GM19240 (cell line): ENCODE data around the gene CD8A.
"Not testable (repeated sequence)": the region's sequence is repeated elsewhere in the genome, so short reads cannot be mapped to it uniquely, and the experiment has no call there.

Source experiments
- DNase-seq: peaks from one replicate; pipeline ENCODE4 v3.0.0; 2011; ENCODE audit warnings: low spot score; ENCODE audit not compliant: insufficient read length

Gene CD8A

DNA sequence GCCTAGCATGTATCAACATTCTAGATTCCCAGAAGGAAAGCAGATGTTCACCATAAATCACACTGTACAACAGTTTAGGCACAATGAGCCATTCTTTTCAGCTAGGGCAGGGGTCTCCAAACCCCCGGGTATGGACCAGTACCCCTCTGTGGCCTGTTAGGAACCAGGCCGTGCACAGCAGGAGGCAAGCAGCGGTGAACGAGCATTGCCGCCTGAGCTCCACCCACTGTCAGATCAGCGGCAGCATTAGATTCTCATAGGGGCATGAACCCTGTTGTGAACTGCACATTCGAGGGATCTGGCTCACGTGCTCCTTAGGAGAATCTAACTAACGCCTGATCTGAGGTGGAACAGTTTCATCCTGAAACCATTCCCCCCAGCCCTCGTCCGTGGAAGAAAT, 50.8 kb downstream of the CD8A start:
- not testable (repeated sequence) for DNase-seq

DNA sequence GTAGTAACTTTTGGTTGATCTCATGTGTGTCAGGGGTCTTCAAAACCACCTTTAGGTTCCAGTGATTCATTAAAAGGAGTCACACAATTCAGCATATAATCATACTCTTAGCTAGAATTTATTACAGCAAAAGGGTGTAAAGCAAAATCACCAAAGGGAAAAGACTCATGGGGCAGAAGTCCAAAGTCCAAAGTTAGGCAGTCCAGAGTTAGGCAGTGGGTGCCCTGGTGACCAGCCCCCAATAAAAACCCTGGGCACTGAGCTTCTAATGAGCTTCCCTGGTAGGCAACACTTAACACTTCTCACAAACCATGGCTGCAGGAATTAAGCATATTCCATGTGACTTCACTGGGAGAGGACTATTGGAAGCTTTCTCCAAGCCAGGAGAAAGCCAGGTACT, 51.2 kb downstream of the CD8A start:
- not testable (repeated sequence) for DNase-seq

DNA sequence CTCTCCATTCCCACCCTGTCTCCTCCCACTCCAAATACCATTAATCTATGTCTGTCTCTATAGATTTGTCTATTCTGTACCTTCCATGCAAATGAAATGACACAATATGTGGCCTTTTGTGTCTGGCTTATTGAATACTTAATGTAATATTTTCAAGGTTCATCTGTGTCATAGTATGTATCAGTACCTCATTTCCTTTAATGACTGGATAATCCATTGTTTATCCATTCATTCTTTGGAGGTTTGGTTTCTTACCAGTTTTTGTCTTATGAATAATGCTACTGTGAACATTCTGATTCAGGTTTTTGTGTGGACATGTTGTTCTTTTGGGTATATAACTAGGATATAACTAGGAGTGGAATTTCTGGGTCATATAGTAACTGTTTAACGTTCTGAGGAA, 55.8 kb downstream of the CD8A start:
- DNase-seq = not testable (repeated sequence)
